K562 treated with DMSO at 1 percent for 24 hours (cell line): ENCODE measurements around the gene ANKRD33B. TPM values are rescaled to one million over a fixed set of nuclear protein-coding genes. Genes with fewer than 3 reads are reported as not detected.

ENCODE experiments used
- total RNA-seq: library from RNA; unstranded; fragments of 300-600 nt; gene quantifications from 2 replicates; pipeline ENCODE4 v1.2.3, GENCODE V29; 2022; ENCODE audit warnings: low read depth; ENCODE audit not compliant: insufficient read depth

ANKRD33B gene
- total RNA-seq, result 2.8 and 3.5 TPM in 2 replicates

DNA sequence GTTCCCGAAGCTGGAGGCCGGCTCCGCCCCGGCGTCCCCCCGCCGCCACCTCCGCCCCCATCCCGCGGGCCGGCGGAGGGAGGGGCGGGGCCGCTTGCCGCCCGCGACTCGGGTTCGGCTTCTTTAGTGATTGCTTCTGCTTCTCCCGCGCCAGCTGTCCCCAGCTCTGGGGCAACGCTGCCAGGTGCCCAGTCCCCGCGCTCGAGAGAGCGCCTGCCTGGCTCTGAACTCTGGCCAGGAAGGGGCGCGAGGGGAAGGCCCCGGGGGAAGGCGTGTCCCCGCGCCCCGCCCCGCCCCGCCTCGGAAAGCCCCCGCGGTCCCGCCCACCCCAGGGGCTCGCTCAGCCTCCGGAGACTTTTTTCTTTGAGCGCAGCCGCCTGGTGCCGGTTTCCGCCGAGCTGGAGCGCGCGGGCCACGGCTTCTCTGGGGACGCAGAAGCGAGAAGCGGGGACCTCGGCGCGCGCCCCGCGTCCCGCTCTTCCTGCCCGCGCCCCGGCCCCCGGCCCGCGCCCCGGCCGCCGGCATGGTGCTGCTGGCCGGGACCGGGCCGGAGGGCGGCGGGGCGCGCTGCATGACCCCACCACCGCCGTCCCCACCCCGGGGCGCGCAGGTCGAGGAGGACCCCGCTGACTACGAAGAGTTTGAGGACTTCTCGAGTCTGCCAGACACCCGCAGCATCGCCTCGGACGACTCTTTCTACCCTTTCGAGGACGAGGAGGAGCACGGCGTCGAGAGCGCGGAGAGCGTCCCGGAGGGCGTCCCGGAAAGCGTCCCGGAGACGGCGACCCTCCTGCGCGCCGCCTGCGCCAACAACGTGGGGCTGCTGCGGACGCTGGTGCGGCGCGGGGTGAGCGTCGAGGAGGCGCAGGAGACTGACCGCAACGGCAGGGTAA, at the start of gene ANKRD33B:
ANKRD33B (plus strand) TSS at position 126 of the 893 bp plus-strand sequence; CDS start at position 524, 398 bp downstream.

Other genes with a start within 250 kb of the ANKRD33B start
- 58.3 and 62.4 TPM in 2 replicates for gene MARCHF6, start 210.4 kb upstream of the ANKRD33B start, total RNA-seq
- 1.2 and 3.6 TPM in 2 replicates for gene ROPN1L, start 122.2 kb upstream of the ANKRD33B start, total RNA-seq
- 154 TPM in 2 replicates for gene DAP, start 197.2 kb downstream of the ANKRD33B start, total RNA-seq